HepG2 (cell line): ENCODE data around the gene SERTAD2. TPM values are rescaled to one million over a fixed set of nuclear protein-coding genes. Genes with fewer than 3 reads are reported as not detected.

Experiments used
- AGO2 ChIP-seq: fragments of 200-400 bp; formaldehyde crosslinking; optimal IDR thresholded peaks from 2 replicates; pipeline ENCODE3; 2017; ENCODE audit warnings: mild to moderate bottlenecking, low read depth, low read length, moderate library complexity
- ARNTL ChIP-seq: sonication (generic); formaldehyde crosslinking; IDR thresholded peaks from 2 replicates; pipeline ENCODE4 v1.4.0; 2020; ENCODE audit warnings: mild to moderate bottlenecking, missing genetic modification reagents
- ELK4 ChIP-seq: sonication (generic); formaldehyde crosslinking; IDR thresholded peaks from 2 replicates; pipeline ENCODE4 v1.9.0; 2021; ENCODE audit warnings: missing genetic modification reagents, borderline replicate concordance
- GPN1 ChIP-seq: sonication (generic); formaldehyde crosslinking; IDR thresholded peaks from 2 replicates; pipeline ENCODE4 v1.5.1; 2020; ENCODE audit warnings: missing genetic modification reagents, borderline replicate concordance
- IRF2 ChIP-seq: IDR thresholded peaks from 2 replicates; pipeline ENCODE4 v1.6.1; 2018; ENCODE audit warnings: missing genetic modification reagents, missing compliant biosample characterization
- ISX ChIP-seq: sonication (generic); formaldehyde crosslinking; conservative IDR thresholded peaks from 2 replicates; pipeline ENCODE4 v1.5.0; 2020; ENCODE audit warnings: missing genetic modification reagents
- NCOA2 ChIP-seq: sonication (generic); formaldehyde crosslinking; IDR thresholded peaks from 2 replicates; pipeline ENCODE4 v1.8.0; 2022; ENCODE audit warnings: inconsistent platforms
- PREB ChIP-seq: sonication (generic); formaldehyde crosslinking; IDR thresholded peaks from 2 replicates; pipeline ENCODE4 v1.4.0; 2020; ENCODE audit warnings: missing genetic modification reagents
- TFAP4 ChIP-seq: sonication (generic); IDR thresholded peaks from 2 replicates; pipeline ENCODE4 v1.6.1; 2016; ENCODE audit warnings: low read depth, borderline replicate concordance
- XBP1 ChIP-seq: sonication (generic); formaldehyde crosslinking; IDR thresholded peaks from 2 replicates; pipeline ENCODE4 v1.5.0; 2020; ENCODE audit warnings: missing genetic modification reagents
- ZMYM3 ChIP-seq: sonication (generic); formaldehyde crosslinking; IDR thresholded peaks from 2 replicates; pipeline ENCODE4 v1.5.1; 2020; ENCODE audit warnings: mild to moderate bottlenecking, missing genetic modification reagents
- ZNF138 ChIP-seq: sonication (generic); formaldehyde crosslinking; IDR thresholded peaks from 2 replicates; pipeline ENCODE4 v1.5.0; 2020; ENCODE audit warnings: mild to moderate bottlenecking, low read depth, missing genetic modification reagents
- ZNF260 ChIP-seq: sonication (generic); formaldehyde crosslinking; IDR thresholded peaks from 2 replicates; pipeline ENCODE4 v1.4.0; 2020; ENCODE audit warnings: missing genetic modification reagents, low read depth, mild to moderate bottlenecking, borderline replicate concordance
- ZNF317 ChIP-seq: sonication (generic); formaldehyde crosslinking; IDR thresholded peaks from 2 replicates; pipeline ENCODE4 v1.5.0; 2020; ENCODE audit warnings: mild to moderate bottlenecking, missing genetic modification reagents
- ZNF407 ChIP-seq: sonication (generic); formaldehyde crosslinking; IDR thresholded peaks from one replicate; pipeline ENCODE4 v1.5.1; 2020; ENCODE audit warnings: mild to moderate bottlenecking, missing genetic modification reagents; ENCODE audit errors: not compliant biosample characterization
- polyA plus RNA-seq, 8 experiments: library from polyadenylated mRNA; depleted of rRNA in 3 of 8; stranded (reverse) in 7 of 8; unstranded in 1 of 8; fragments of >200 nt; fragmentation: Illumina TruSeq in 4 of 8; extraction: Trizol in 4 of 8; gene quantifications; 2 replicates each; pipeline versions ENCODE4 v1.2.1 to v1.2.3, GENCODE V29; 2011 to 2016; ENCODE audit warnings: low read depth in 4 of 8, missing spikeins in 1 of 8, mixed read lengths in 1 of 8; ENCODE audit not compliant: insufficient read depth in 1 of 8
- total RNA-seq, 5 experiments: library from RNA; depleted of rRNA; stranded (reverse); fragments of >200 nt; fragmentation: Illumina TruSeq; extraction: Trizol; gene quantifications; 2 replicates each; pipeline ENCODE4 v1.2.3, GENCODE V29; 2016; ENCODE audit warnings: low read depth in 1 of 5

SERTAD2 gene
- total and polyA plus RNA-seq, 2 of the 13 experiments (the other 11 are each of a cell fraction or from before 2014, with no cell fraction given), result 6.7 to 22.6 TPM

GRCh38 chr2:64653109-64654062 is at the start of gene SERTAD2 (continued):
- no peak for TF ChIP-seq ZNF407 (CRISPR knock-in tag)
- no peak for TF ChIP-seq ELK4 (CRISPR knock-in tag)
- TF ChIP-seq PREB (CRISPR knock-in tag), result no peak
- TF ChIP-seq ZNF260 (CRISPR knock-in tag), result 0 out of 2 replicates have a peak, but pooled peaks have one; percentile 47
- no peak for TF ChIP-seq XBP1 (CRISPR knock-in tag)
- 0 out of 2 replicates have a peak, but pooled peaks have one; percentile 18 for TF ChIP-seq NCOA2 (CRISPR knock-in tag)
- TF ChIP-seq ZMYM3 (CRISPR knock-in tag), result peak; percentile 9; the same call in 1 of the 2 replicates
- no peak for TF ChIP-seq ISX (CRISPR knock-in tag)
- no peak for TF ChIP-seq IRF2 (CRISPR knock-in tag)
- TF ChIP-seq AGO2, result peak; percentile 87
- no peak; the same call in 1 of the 2 replicates for TF ChIP-seq TFAP4
- TF ChIP-seq ZNF317 (CRISPR knock-in tag), result peak; percentile 8; the same call in 1 of the 2 replicates
- peak; percentile 7; the same call in 1 of the 2 replicates for TF ChIP-seq ARNTL (CRISPR knock-in tag)
- no peak for TF ChIP-seq GPN1 (CRISPR knock-in tag)
- peak; percentile 89 for TF ChIP-seq ZNF138 (CRISPR knock-in tag)
